SJSA1 (cell line): ENCODE data around the gene KCTD8. TPM values are rescaled to one million over a fixed set of nuclear protein-coding genes. Genes with fewer than 3 reads are reported as not detected.

ENCODE experiments used
- DNase-seq, 2 experiments: peaks; one replicate each; pipeline ENCODE4 v3.0.0-alpha.2; 2015 to 2020; ENCODE audit warnings: low spot score in 2 of 2, low read depth in 1 of 2
- H3K27ac ChIP-seq: fragments of 250-450 bp; sonication (Bioruptor Pico); 2 replicates; pipeline ENCODE4 v1.5.1; 2020; ENCODE audit warnings: mild to moderate bottlenecking, moderate library complexity
- H3K27me3 ChIP-seq: fragments of 250-450 bp; sonication (Bioruptor Pico); replicated peaks from 2 replicates; pipeline ENCODE4 v1.5.1; 2020; ENCODE audit warnings: mild to moderate bottlenecking, moderate library complexity
- H3K36me3 ChIP-seq: fragments of 250-450 bp; sonication (Bioruptor Pico); 2 replicates; pipeline ENCODE4 v1.5.1; 2020; ENCODE audit warnings: mild to moderate bottlenecking
- H3K4me1 ChIP-seq: fragments of 250-450 bp; sonication (Bioruptor Pico); replicated peaks from 2 replicates; pipeline ENCODE4 v1.6.1; 2021; ENCODE audit warnings: mild to moderate bottlenecking
- H3K4me3 ChIP-seq: fragments of 250-450 bp; sonication (Bioruptor Pico); 2 replicates; pipeline ENCODE4 v1.5.1; 2020; ENCODE audit warnings: mild to moderate bottlenecking
- H3K9me3 ChIP-seq: fragments of 250-450 bp; sonication (Bioruptor Pico); replicated peaks from 2 replicates; pipeline ENCODE4 v1.5.1; 2020; ENCODE audit warnings: mild to moderate bottlenecking
- total RNA-seq: library from RNA; depleted of rRNA; stranded (reverse); fragments of >200 nt; shearing (Covaris generic); gene quantifications from 2 replicates; pipeline ENCODE4 v1.2.3, GENCODE V29; 2014

Gene KCTD8
- total RNA-seq, 1 experiment from 2014 or later: not detected

DNA sequence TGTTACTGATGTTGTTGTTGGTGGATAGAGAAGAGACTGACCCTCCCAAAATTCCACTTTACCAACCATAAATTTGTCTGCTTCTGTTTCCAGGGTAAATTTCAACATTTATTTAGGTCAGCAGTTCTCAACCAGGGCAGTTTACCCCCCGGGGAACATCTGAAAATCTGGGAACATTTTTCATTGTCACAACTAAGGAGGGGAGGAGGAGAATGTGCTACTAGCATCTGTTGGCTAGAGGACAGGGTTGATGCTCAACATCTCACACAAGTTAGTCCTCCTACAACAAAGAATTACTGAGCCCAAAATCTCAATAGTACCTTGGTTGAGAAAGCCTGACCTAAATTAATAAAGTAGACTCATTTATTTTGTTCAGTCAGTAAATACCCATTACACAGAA, 25.7 kb downstream of the KCTD8 start:
- DNase-seq: no peak
- Histone ChIP-seq H3K27me3 (no peaks in the 10 kb centered on the region), H3K27ac (no peak overlapping the region), H3K9me3 (no peaks in the 10 kb centered on the region), H3K4me3 (no peak overlapping the region), H3K4me1 (no peaks in the 10 kb centered on the region), H3K36me3 (no peaks in the 10 kb centered on the region)

DNA sequence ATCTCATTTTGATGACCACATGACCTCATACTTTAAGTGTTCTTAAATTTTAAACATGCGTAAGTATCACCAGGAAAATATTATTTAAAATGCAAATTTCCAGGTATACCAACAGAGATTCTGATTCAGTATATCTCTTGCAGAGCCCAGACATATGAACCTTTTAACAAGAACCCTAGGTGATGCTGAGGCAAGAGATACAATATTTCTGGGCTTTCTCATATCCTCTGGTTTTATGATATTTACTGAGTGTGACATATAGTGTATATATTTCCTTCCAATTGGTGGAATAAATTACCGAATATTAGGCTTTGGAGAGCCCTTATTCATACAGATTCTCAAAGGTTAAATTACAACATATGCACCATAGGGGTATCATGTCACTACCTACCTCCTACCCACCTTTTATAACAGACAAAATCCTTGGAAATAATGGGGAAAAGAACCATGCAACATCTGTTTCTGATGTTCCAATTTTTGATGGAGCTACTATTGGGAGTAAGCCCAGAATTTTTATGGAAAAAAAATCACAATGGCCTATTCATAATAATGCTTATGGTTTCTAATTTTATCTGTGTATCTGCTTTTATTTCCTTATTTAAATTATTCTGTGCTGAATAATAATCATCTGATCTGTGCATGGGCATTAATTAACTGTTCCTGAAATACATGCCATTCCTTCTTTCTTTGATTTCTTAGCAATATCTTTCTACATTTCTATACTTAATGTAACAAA, 27.1 kb downstream of the KCTD8 start:
- no peaks in the 10 kb centered on the region for H3K27me3 ChIP-seq
- H3K4me1 ChIP-seq: no peaks in the 10 kb centered on the region
- H3K36me3 ChIP-seq: no peaks in the 10 kb centered on the region
- no peak overlapping the region for H3K27ac ChIP-seq
- H3K9me3 ChIP-seq: no peaks in the 10 kb centered on the region
- H3K4me3 ChIP-seq: no peak overlapping the region
- no peak for DNase-seq

DNA sequence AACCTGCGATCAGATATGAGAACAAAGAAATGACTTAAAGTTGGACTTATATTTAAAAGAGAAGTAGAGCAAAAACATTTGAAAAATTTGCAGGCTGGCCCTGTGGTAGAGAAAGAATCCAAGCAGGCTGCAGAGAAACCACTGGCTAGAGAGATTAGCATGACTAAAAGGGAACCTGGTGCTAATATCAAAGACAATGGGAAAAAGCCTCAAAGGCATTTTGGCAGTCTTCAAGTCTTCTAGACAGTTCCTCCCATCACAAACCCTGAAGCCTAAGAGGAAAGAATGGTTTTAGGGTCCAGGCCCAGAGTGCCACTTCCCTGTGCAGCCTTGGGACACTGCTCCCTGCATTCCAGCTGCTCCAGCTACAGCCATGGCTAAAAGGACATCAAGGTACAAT, 33.4 kb downstream of the KCTD8 start:
- Histone ChIP-seq H3K4me3 (no peak overlapping the region), H3K36me3 (no peaks in the 10 kb centered on the region), H3K27ac (no peak overlapping the region), H3K27me3 (no peaks in the 10 kb centered on the region), H3K4me1 (no peaks in the 10 kb centered on the region), H3K9me3 (no peaks in the 10 kb centered on the region)
- DNase-seq: no peak

DNA sequence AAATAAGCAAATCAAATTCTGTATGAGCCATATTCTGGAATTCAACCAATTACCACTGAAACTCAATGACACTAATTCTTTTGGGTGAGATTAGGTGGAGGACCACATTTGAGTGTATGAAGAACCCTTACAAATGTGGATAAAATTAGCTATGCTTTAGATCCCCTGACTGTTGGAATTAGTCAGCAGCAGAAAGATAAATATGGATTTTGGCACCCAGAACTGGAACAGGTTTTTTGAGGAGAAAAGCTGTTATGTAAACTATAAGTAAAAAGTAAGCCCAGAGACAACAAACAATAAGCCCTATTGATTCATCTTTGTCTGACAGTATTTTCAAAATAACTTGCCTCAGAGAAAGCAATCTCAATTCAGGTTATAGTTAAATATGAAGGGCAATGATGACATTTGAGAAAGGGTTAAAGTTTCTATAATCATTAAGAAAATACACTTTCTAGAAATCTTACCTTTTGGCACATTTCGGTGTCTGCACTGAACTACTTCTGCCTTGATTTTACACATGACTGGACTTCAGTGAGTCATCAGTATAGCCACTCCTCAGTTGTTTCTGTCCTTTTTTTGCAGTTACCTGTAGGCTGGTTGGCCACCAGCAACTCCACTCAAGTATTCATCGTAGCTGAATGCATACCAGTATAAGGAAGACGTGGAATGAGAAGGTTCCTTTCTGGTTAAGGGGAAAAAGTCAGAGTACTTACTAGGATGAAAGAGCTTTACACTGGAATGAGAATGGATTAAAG, 80.0 kb downstream of the KCTD8 start:
- H3K9me3 ChIP-seq: no peaks in the 10 kb centered on the region
- H3K4me3 ChIP-seq: no peak overlapping the region
- no peak for DNase-seq
- no peaks in the 10 kb centered on the region for H3K27me3 ChIP-seq
- no peaks in the 10 kb centered on the region for H3K36me3 ChIP-seq
- no peak overlapping the region for H3K27ac ChIP-seq
- H3K4me1 ChIP-seq: no peaks in the 10 kb centered on the region

DNA sequence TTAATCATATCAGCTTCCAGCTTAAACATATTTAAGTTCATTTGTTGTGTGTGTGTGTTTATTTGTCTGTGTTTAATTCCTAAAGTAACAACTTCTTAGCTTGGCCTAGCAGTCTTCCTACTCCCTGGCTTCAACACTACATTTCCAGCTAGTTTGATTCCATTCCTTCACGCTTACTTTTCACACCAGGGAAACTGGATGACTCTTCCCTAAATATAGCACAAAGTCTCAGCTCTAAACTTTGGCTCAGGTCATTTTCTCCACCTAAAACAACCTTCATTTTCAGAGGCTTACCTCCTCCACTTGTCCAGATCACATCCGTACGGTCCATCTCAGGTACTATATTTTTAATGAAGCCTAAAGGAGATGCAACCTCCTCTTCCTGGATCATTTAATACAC, 94.4 kb downstream of the KCTD8 start:
- Histone ChIP-seq H3K9me3 (no peaks in the 10 kb centered on the region), H3K4me1 (no peaks in the 10 kb centered on the region), H3K4me3 (no peak overlapping the region), H3K36me3 (no peaks in the 10 kb centered on the region), H3K27ac (no peak overlapping the region), H3K27me3 (no peaks in the 10 kb centered on the region)
- DNase-seq: no peak

DNA sequence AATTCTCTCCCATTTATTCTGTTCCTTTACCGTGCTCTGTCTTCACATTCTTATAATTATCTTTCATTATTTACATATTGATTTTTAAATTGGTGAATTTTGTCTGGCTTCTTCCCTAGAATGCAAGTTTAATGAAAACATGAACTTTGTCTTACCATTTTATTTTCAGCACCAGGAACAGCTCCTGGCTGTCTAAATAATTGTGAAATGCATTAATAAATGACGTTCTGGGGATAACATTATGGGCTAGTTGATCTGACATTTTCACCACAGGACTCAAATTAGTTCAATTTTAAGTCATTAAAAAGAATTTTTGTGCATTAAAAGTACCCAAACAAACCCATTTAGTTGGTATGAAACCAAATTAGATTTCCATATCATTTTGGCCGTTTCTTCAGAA, 97.5 kb downstream of the KCTD8 start:
- Histone ChIP-seq H3K4me1 (no peaks in the 10 kb centered on the region), H3K27ac (no peak overlapping the region), H3K36me3 (no peaks in the 10 kb centered on the region), H3K9me3 (no peaks in the 10 kb centered on the region), H3K4me3 (no peak overlapping the region), H3K27me3 (no peaks in the 10 kb centered on the region)
- DNase-seq: no peak

DNA sequence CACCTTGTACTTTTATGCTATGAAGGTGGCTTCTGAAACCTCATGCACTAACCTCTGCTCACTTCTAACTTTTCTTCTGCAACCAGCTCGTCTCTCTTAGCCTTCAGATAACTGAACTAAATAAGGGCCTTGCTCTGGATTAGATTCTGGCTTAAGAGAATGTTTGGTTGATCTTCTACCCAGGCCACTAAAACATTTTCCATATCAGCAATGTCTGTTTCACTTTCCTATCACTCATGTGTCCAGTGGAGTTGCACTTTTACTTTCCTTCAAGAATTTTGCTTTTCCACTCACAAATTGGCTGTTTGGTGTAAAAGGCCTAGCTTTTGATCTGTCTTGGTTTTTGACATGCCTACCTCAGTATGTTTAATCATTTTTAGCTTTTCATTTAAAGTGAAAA, 105.8 kb downstream of the KCTD8 start:
- DNase-seq: no peak
- H3K4me3 ChIP-seq: no peak overlapping the region
- no peak overlapping the region for H3K27ac ChIP-seq
- H3K36me3 ChIP-seq: no peaks in the 10 kb centered on the region
- no peaks in the 10 kb centered on the region for H3K4me1 ChIP-seq
- H3K9me3 ChIP-seq: no peaks in the 10 kb centered on the region
- no peaks in the 10 kb centered on the region for H3K27me3 ChIP-seq

DNA sequence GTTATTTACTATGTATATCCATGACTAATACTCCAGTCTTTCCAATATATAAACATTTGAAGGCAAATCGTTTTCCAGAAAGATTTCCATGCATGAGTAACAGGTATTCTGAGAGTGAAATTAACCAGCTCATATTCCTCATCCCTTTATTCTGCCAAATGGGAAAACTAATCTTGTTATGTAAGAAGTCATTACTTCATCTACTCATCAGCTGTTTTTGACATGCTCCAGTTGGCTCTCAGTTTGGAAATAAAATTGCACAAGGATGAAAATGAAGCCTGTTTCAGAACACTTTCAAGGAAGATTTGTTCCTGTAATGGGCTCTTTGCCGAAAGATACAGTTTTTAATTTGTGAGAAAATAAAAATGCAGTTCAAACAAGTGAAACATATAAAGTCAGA, 121.9 kb downstream of the KCTD8 start:
- no peaks in the 10 kb centered on the region for H3K9me3 ChIP-seq
- DNase-seq: no peak
- H3K27me3 ChIP-seq: no peaks in the 10 kb centered on the region
- no peaks in the 10 kb centered on the region for H3K36me3 ChIP-seq
- H3K4me3 ChIP-seq: no peak overlapping the region
- no peak overlapping the region for H3K27ac ChIP-seq
- no peaks in the 10 kb centered on the region for H3K4me1 ChIP-seq

DNA sequence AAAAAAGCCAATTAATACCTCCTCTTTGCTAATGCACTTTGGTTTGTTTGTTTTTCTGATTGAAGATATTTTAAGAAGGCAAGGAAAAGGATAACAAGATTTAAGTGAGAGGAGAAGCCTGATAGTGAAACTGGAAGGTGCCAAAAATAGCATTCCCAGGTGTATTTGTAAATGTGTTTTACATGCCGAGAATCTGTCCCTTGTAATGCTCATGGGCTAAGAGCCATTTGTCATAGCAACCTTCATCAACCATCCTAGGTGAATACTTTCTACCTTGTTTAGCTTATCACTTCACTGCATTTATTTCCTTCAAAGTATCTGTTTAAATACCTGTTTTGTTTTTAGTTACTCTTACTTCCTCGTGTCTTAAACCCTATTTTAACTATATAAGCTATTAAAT, 127.8 kb downstream of the KCTD8 start:
- no peak overlapping the region for H3K4me3 ChIP-seq
- no peak for DNase-seq
- no peak overlapping the region for H3K27ac ChIP-seq
- H3K4me1 ChIP-seq: no peaks in the 10 kb centered on the region
- no peaks in the 10 kb centered on the region for H3K27me3 ChIP-seq
- no peaks in the 10 kb centered on the region for H3K36me3 ChIP-seq
- no peaks in the 10 kb centered on the region for H3K9me3 ChIP-seq

DNA sequence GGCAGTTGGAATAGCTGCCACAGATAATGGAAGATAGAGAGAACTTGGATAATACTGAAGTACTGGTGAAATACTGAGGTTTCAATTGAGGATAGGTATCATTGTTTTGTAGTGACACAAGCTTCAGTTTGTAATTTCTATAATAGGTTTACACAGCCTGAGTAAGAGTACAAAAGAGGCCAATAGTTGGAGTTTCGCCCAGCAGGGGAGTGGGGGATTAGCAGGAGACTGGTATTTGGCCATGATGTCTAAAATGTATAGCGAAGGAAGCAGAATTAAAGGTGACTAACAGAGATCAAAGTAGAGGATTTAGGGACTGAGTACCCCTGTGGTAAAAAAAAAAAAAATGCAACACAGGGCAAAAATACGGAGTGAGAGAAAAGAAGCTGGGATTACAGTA, 129.5 kb downstream of the KCTD8 start:
- DNase-seq: no peak
- no peaks in the 10 kb centered on the region for H3K4me1 ChIP-seq
- no peaks in the 10 kb centered on the region for H3K27me3 ChIP-seq
- H3K27ac ChIP-seq: no peak overlapping the region
- H3K36me3 ChIP-seq: no peaks in the 10 kb centered on the region
- no peak overlapping the region for H3K4me3 ChIP-seq
- H3K9me3 ChIP-seq: no peaks in the 10 kb centered on the region

DNA sequence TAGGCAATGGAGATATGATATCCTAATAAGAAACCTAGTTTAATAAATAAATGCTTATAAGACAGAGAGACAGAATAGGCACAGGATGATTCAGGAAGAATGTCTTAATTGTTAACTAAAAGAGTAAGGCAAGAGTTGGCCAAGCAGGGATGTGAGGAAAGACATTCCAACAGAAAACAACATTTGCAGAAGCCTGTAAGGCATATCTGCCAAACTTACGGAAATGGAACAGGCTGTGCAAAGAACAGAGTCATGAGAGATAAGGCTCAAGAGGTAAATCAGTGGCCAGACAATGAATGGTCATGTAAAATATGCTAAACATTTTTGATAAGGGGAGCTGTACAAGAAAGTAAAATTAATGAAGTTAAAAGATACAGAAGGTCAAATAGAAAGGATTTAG, 134.9 kb downstream of the KCTD8 start:
- Histone ChIP-seq H3K27me3 (no peaks in the 10 kb centered on the region), H3K27ac (no peak overlapping the region), H3K9me3 (no peaks in the 10 kb centered on the region), H3K4me3 (no peak overlapping the region), H3K4me1 (no peaks in the 10 kb centered on the region), H3K36me3 (no peaks in the 10 kb centered on the region)
- no peak for DNase-seq

DNA sequence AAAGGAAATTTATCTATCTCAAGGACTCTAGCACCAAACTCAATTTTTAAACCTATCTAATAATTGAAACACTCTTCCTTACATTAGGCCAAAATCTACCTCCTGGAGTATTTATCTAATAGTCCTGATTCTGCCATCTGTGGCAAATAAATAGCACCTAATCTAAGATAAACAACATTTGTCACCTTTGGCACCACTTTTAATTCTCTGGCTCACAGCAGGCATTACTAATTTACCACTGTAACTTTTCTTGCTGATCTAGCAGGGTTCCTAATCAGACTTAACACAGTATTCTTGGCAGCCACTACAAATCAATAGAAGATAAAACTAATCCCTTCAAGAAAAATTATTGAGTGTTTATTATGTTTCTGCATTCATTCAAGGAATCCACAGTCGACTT, 161.1 kb downstream of the KCTD8 start:
- H3K27ac ChIP-seq: no peak overlapping the region
- H3K4me3 ChIP-seq: no peak overlapping the region
- H3K27me3 ChIP-seq: no peaks in the 10 kb centered on the region
- H3K36me3 ChIP-seq: no peaks in the 10 kb centered on the region
- H3K9me3 ChIP-seq: no peaks in the 10 kb centered on the region
- H3K4me1 ChIP-seq: no peaks in the 10 kb centered on the region
- DNase-seq: no peak

DNA sequence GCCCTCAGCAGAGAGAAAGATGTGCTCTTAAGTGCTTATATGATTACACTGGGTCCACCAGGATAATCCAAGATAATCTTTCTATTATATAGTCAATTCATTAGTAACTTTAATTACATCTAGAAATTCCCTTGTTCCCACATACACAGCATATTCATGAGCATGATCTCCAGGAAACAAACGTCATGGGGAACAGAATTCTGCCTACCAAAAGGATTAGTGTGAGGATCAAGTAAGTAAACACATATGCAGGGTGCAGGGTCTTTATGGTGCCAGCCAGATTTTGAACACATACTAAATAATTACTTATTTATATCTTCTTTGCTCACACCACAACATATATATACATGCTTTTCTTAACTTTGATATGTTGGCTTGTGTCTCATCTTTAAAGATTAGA, 169.1 kb downstream of the KCTD8 start:
- no peaks in the 10 kb centered on the region for H3K36me3 ChIP-seq
- H3K4me1 ChIP-seq: no peaks in the 10 kb centered on the region
- DNase-seq: no peak
- no peak overlapping the region for H3K27ac ChIP-seq
- H3K27me3 ChIP-seq: no peaks in the 10 kb centered on the region
- H3K9me3 ChIP-seq: no peaks in the 10 kb centered on the region
- H3K4me3 ChIP-seq: no peak overlapping the region

DNA sequence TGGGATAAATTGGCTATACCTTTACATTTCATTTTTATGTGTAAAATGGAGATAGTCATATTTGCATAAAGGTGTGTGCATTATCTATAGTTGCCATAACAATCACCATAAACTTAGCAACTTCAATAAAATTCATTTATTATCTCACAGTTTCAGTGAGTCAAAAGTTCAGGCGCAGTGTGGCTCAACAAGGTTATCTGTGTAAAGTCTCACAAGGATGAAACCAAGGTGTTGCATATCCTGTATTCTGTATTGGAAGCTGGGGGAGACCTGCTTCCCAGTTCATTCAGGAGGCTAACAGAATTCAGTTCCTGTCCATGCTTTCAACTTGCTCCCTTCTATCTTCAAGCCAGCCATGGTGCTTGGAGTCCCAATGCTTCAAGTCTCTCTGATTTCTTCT, 169.5 kb downstream of the KCTD8 start:
- Histone ChIP-seq H3K27ac (no peak overlapping the region), H3K4me3 (no peak overlapping the region), H3K27me3 (no peaks in the 10 kb centered on the region), H3K4me1 (no peaks in the 10 kb centered on the region), H3K9me3 (no peaks in the 10 kb centered on the region), H3K36me3 (no peaks in the 10 kb centered on the region)
- DNase-seq: no peak
